IMR-90 (cell line): Measurements from ENCODE around the gene CALD1. TPM values are rescaled to one million over a fixed set of nuclear protein-coding genes. Genes with fewer than 3 reads are reported as not detected.

ENCODE experiments used
- ATAC-seq: fragments of 200-7000 bp; cut with Tn5 transposase; 2 replicates; pipeline ENCODE4 v1.9.1; 2020; ENCODE audit warnings: low read depth, mild to moderate bottlenecking, moderate library complexity
- BruUV-seq: library from RNA; stranded (reverse); fragments of 400-500 nt; replicated peaks from 2 replicates; lab custom pipeline; 2021; lab: Mats Ljungman, UMichigan
- CTCF ChIA-PET: fragments of 300-600 bp; formaldehyde crosslinking; extraction: SDS; loops from one replicate; lab custom pipeline; 2021; ENCODE audit warnings: antibody characterized with exemption; lab: Yijun Ruan, JAX
- POLR2A ChIA-PET: fragments of 300-600 bp; sonication (Branson Sonifier 250); formaldehyde crosslinking; loops from one replicate; lab custom pipeline; 2022; ENCODE audit warnings: antibody characterized with exemption; ENCODE audit not compliant: unreplicated experiment; lab: Charles Lee
- DNase-seq: peaks from one replicate; pipeline ENCODE4 v3.0.0; 2013
- H2AFZ ChIP-seq: replicated peaks from 2 replicates; pipeline ENCODE3; 2013; ENCODE audit warnings: low read length, mild to moderate bottlenecking; ENCODE audit not compliant: poor library complexity
- H2AK5ac ChIP-seq: 2 replicates; pipeline ENCODE4 v1.6.1; 2013; ENCODE audit warnings: low read depth, low read length, inconsistent platforms
- H2AK9ac ChIP-seq: replicated peaks from 2 replicates; pipeline ENCODE3; 2013; ENCODE audit warnings: mild to moderate bottlenecking, low read depth, low read length, moderate library complexity; ENCODE audit not compliant: poor library complexity
- H2BK120ac ChIP-seq: 2 replicates; pipeline ENCODE4 v1.6.1; 2013; ENCODE audit warnings: low read depth, low read length, inconsistent platforms
- H2BK15ac ChIP-seq: 3 replicates; pipeline ENCODE4 v1.6.1; 2013; ENCODE audit warnings: low read depth, low read length, inconsistent platforms
- H2BK20ac ChIP-seq: 2 replicates; pipeline ENCODE4 v1.6.1; 2013; ENCODE audit warnings: low read depth, mild to moderate bottlenecking, inconsistent platforms, low read length, moderate library complexity
- H2BK5ac ChIP-seq: 2 replicates; pipeline ENCODE4 v1.6.1; 2013; ENCODE audit warnings: mild to moderate bottlenecking, low read depth, low read length, inconsistent platforms; ENCODE audit not compliant: poor library complexity, severe bottlenecking
- H3K14ac ChIP-seq: replicated peaks from 2 replicates; pipeline ENCODE4 v1.6.1; 2013; ENCODE audit warnings: low read depth, low read length, inconsistent platforms
- H3K18ac ChIP-seq: 2 replicates; pipeline ENCODE4 v1.6.1; 2013; ENCODE audit warnings: low read depth, low read length, control low read depth
- H3K23ac ChIP-seq: 2 replicates; pipeline ENCODE4 v1.6.1; 2013; ENCODE audit warnings: low read depth, low read length, inconsistent platforms
- H3K27ac ChIP-seq: 2 replicates; pipeline ENCODE4 v1.5.1; 2013; ENCODE audit warnings: mild to moderate bottlenecking, control low read depth, low read length; ENCODE audit not compliant: insufficient read depth
- H3K27me3 ChIP-seq: 2 replicates; pipeline ENCODE4 v1.6.1; 2013; ENCODE audit warnings: low read length; ENCODE audit not compliant: control insufficient read depth, insufficient read depth
- H3K36me3 ChIP-seq: 2 replicates; pipeline ENCODE4 v1.6.1; 2013; ENCODE audit warnings: low read length, mixed read lengths; ENCODE audit not compliant: control insufficient read depth, insufficient read depth
- H3K4ac ChIP-seq: 2 replicates; pipeline ENCODE4 v1.6.1; 2013; ENCODE audit warnings: low read depth, low read length, inconsistent platforms
- H3K4me1 ChIP-seq: 2 replicates; pipeline ENCODE4 v1.6.1; 2013; ENCODE audit warnings: low read length, mixed read lengths; ENCODE audit not compliant: control insufficient read depth, insufficient read depth
- H3K4me2 ChIP-seq: 2 replicates; pipeline ENCODE4 v1.6.1; 2013; ENCODE audit warnings: low read depth, mild to moderate bottlenecking, control low read depth, low read length, moderate library complexity
- H3K4me3 ChIP-seq: 2 replicates; pipeline ENCODE4 v1.5.1; 2013; ENCODE audit warnings: low read depth, mild to moderate bottlenecking, control low read depth, low read length, moderate library complexity; ENCODE audit not compliant: insufficient read depth
- H3K56ac ChIP-seq: 2 replicates; pipeline ENCODE4 v1.6.1; 2013; ENCODE audit warnings: low read length, inconsistent platforms; ENCODE audit not compliant: insufficient read depth; ENCODE audit errors: extremely low read depth
- H3K79me1 ChIP-seq, 2 experiments: 2 replicates each; pipeline ENCODE4 v1.6.1; 2013; ENCODE audit warnings: low read length in 2 of 2, inconsistent platforms in 1 of 2, low read depth in 1 of 2
- H3K9ac ChIP-seq: 2 replicates; pipeline ENCODE4 v1.6.1; 2013; ENCODE audit warnings: low read depth, low read length, control low read depth
- H3K9me1 ChIP-seq: 2 replicates; pipeline ENCODE4 v1.6.1; 2013; ENCODE audit warnings: low read length, inconsistent platforms; ENCODE audit not compliant: insufficient read depth
- H3K9me3 ChIP-seq: 2 replicates; pipeline ENCODE4 v1.6.1; 2013; ENCODE audit warnings: low read length; ENCODE audit not compliant: control insufficient read depth, insufficient read depth
- H4K20me1 ChIP-seq: 2 replicates; pipeline ENCODE4 v1.6.1; 2013; ENCODE audit warnings: low read length, inconsistent platforms; ENCODE audit not compliant: insufficient read depth
- H4K5ac ChIP-seq: 2 replicates; pipeline ENCODE4 v1.6.1; 2013; ENCODE audit warnings: mild to moderate bottlenecking, low read depth, low read length, control low read depth
- H4K8ac ChIP-seq, 2 experiments: 2 replicates each; pipeline ENCODE4 v1.6.1; 2013; ENCODE audit warnings: low read depth in 2 of 2, low read length in 2 of 2, control low read depth in 1 of 2, inconsistent platforms in 1 of 2
- H4K91ac ChIP-seq: 2 replicates; pipeline ENCODE4 v1.6.1; 2013; ENCODE audit warnings: low read depth, low read length, inconsistent platforms; ENCODE audit not compliant: insufficient read depth
- MXI1 ChIP-seq: IDR thresholded peaks from 2 replicates; pipeline ENCODE4 v1.6.1; 2012; ENCODE audit warnings: low read depth, mild to moderate bottlenecking, low read length, moderate library complexity, borderline replicate concordance
- WGBS, 2 experiments: methylation state at CpG; one replicate each; pipeline versions ENCODE4 v1.1.5 to v1.1.7; 2013; ENCODE audit warnings: missing lambda C conversion rate in 2 of 2; ENCODE audit not compliant: insufficient read length in 1 of 2; ENCODE audit errors: extremely low coverage in 2 of 2; 5-methylcytosine and 5-hydroxymethylcytosine counted together
- dilution Hi-C: fragments of 300-500 bp; cut with HindIII; formaldehyde crosslinking; loops from one replicate; pipeline ENCODE4 v1.14.3; 2018; ENCODE audit warnings: low sequenced_read_pairs; ENCODE audit not compliant: unreplicated experiment
- in situ Hi-C: fragments of 300-500 bp; cut with MboI; formaldehyde crosslinking; loops from 3 replicates; pipeline ENCODE4 v1.14.3; 2019; ENCODE audit warnings: low sequenced_read_pairs, inconsistent platforms, mixed read lengths
- intact Hi-C: fragments of 100-400 bp; cut with micrococcal nuclease; formaldehyde crosslinking; loops from 2 replicates; pipeline ENCODE4 v1.10.0; 2022
- polyA plus RNA-seq, 3 experiments: library from polyadenylated mRNA; depleted of rRNA; stranded (reverse); fragments of >200 nt; gene quantifications; 2 replicates each; pipeline ENCODE4 v1.2.3, GENCODE V29; 2012; ENCODE audit warnings: low replicate concordance in 1 of 3
- total RNA-seq: library from RNA; depleted of rRNA; stranded (reverse); fragments of >200 nt; gene quantifications from 2 replicates; pipeline ENCODE4 v1.2.3, GENCODE V29; 2012

The CALD1 gene
- total and polyA plus RNA-seq, 2 of the 4 experiments (the other 2 are of a cell fraction): 375 to 487 TPM

- Histone ChIP-seq H4K91ac (no peak overlapping the region), H2AK9ac (no peak overlapping the region), H2AFZ (no peak overlapping the region), H3K27ac (no peak overlapping the region), H3K9ac (no peak overlapping the region), H3K14ac (peak overlapping the region; percentile 41), H3K4me2 (no peak overlapping the region), H3K9me1 (no peaks in the 10 kb centered on the region), H3K23ac (peak overlapping the region; percentile 56; the same call in 1 of the 2 replicates), H2BK15ac (0 out of 3 replicates have a peak overlapping the region, but pooled peaks have one; percentile 10), H3K27me3 (no peaks in the 10 kb centered on the region), H4K20me1 (no peaks in the 10 kb centered on the region), H3K4me3 (no peak overlapping the region), H3K56ac (no peak overlapping the region), H3K36me3 (no peaks in the 10 kb centered on the region), H3K4me1 (peaks cover 4% of the 10 kb centered on the region; the same call in 1 of the 2 replicates), H3K18ac (peak overlapping the region; percentile 68; the same call in 1 of the 2 replicates), H3K9me3 (no peaks in the 10 kb centered on the region), H4K8ac (no peak overlapping the region), H2AK5ac (no peak overlapping the region), H3K4ac (peak overlapping the region; percentile 43; the same call in 1 of the 2 replicates), H3K79me1 (0 out of 4 replicates have a peak, but pooled peaks cover 0 to 4% of the 10 kb centered on the region in 2 experiments), H2BK20ac (no peak overlapping the region; the same call in 1 of the 2 replicates), H2BK5ac (no peak overlapping the region), H4K5ac (no peak overlapping the region), H2BK120ac (peak overlapping the region; percentile 57; the same call in 1 of the 2 replicates)
- BruUV-seq: no TSS peak
- intact Hi-C loops: no loop called here
- CTCF ChIA-PET: interaction anchor here (0.9 kb wide), 1 partner anchor 12 kb away, joined by 3 read pairs; no protein-coding TSS in a partner anchor
- TF ChIP-seq MXI1: no peak
- in situ Hi-C loops: no loop called here
- no CpG with 5 or more reads among the region's 2 CpGs for WGBS, 2 experiments
- dilution Hi-C loops: no loop called here
- DNase-seq (no peak), ATAC-seq (no peak)
- POLR2A ChIA-PET: no interaction called here
Measured at GRCh38 chr7:134736381-134736780, 43.1 kb upstream of the CALD1 start.
